Epithelial cell of esophagus (primary cell): Measurements from ENCODE around the gene PABPN1L.

Experiments used
- DNase-seq: peaks from one replicate; pipeline ENCODE4 v3.0.0; 2010; ENCODE audit warnings: low read depth
- H3K4me3 ChIP-seq: 2 replicates; pipeline ENCODE4 v1.5.1; 2011; ENCODE audit warnings: mild to moderate bottlenecking, low read length, control low read depth
- TF ChIP-seq, protein P1 (sequence below): IDR thresholded peaks from 2 replicates; pipeline ENCODE4 v1.5.1; 2011; ENCODE audit warnings: low read depth, mild to moderate bottlenecking, low read length, control low read depth, inconsistent platforms; ENCODE audit not compliant: insufficient read depth; ENCODE audit errors: missing control alignments

The PABPN1L gene, protein sequence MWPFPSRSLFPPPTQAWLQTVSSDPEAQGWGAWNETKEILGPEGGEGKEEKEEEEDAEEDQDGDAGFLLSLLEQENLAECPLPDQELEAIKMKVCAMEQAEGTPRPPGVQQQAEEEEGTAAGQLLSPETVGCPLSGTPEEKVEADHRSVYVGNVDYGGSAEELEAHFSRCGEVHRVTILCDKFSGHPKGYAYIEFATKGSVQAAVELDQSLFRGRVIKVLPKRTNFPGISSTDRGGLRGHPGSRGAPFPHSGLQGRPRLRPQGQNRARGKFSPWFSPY

DNA sequence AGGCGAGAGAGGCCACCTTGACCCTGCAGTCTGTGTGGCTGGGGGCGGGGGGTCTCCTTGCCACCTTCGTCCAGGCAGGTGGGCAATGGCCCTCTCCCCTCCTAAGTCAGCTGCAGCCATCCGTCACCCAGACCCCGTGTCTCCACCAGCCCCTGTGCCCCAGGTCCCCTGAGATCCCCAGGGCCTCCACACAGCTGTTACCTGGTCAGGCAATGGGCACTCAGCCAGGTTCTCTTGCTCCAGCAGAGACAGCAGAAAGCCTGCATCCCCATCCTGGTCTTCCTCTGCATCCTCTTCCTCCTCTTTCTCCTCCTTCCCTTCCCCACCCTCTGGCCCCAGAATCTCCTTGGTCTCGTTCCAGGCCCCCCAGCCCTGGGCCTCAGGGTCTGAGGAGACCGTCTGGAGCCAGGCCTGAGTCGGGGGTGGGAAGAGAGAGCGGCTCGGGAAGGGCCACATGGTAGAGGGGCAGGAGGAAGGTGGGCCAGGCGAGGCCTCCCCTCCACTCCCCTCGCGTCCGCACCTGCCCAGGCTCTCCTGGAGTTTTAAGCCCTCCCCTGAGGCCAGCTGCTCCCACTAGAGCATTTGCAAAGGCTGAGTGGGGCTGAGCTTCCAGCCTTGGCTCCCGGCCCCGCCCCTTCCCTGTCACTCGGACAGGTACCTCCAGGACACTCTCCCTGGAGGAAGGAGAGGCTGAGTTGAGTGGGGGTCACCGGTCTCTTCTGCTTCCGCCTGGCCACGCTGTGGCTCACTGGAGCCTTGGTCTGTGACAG, at the start of gene PABPN1L:
Gene PABPN1L (minus strand): TSS at position 510 of the 770 bp plus-strand sequence. CDS start 54 bp downstream, at position 456.
- no peak within 1 kb of the TSS for H3K4me3 ChIP-seq
- TF ChIP-seq, protein P1, sequence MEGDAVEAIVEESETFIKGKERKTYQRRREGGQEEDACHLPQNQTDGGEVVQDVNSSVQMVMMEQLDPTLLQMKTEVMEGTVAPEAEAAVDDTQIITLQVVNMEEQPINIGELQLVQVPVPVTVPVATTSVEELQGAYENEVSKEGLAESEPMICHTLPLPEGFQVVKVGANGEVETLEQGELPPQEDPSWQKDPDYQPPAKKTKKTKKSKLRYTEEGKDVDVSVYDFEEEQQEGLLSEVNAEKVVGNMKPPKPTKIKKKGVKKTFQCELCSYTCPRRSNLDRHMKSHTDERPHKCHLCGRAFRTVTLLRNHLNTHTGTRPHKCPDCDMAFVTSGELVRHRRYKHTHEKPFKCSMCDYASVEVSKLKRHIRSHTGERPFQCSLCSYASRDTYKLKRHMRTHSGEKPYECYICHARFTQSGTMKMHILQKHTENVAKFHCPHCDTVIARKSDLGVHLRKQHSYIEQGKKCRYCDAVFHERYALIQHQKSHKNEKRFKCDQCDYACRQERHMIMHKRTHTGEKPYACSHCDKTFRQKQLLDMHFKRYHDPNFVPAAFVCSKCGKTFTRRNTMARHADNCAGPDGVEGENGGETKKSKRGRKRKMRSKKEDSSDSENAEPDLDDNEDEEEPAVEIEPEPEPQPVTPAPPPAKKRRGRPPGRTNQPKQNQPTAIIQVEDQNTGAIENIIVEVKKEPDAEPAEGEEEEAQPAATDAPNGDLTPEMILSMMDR, result no peak
- no peak for DNase-seq

DNA sequence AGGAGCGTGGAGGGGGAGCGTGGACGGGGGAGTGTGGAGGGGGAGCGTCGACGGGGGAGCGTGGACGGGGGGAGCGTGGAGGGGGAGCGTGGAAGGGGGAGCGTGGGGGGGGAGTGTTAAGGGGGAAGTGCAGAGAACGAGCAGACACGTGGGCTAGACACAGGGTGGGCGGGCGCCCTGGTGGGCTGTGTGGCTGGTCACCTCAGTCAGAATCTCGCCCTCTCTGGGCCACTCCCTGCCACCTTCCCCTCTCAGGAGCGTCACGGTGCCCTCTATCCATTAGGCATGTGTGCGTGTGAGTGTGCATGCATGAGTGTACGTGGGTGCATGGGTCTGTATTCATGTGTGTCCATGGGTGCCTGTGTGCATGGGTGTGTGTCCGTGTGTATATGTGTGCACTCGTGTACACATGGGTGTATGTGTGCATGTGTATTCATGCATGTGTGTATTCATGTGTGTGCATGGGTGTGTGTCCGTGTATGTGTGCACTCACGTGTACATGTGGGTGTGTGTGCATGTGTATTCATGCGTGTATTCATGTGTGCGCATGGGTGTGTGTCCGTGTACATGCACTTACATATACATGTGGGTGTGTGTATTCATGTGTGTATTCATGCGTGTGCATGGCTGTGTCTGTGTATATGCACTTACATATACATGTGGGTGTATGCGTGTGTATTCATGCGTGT, 49.3 kb upstream of the PABPN1L start:
- TF ChIP-seq, protein P1, result no peak
- no peak overlapping the region for H3K4me3 ChIP-seq
- no peak for DNase-seq

DNA sequence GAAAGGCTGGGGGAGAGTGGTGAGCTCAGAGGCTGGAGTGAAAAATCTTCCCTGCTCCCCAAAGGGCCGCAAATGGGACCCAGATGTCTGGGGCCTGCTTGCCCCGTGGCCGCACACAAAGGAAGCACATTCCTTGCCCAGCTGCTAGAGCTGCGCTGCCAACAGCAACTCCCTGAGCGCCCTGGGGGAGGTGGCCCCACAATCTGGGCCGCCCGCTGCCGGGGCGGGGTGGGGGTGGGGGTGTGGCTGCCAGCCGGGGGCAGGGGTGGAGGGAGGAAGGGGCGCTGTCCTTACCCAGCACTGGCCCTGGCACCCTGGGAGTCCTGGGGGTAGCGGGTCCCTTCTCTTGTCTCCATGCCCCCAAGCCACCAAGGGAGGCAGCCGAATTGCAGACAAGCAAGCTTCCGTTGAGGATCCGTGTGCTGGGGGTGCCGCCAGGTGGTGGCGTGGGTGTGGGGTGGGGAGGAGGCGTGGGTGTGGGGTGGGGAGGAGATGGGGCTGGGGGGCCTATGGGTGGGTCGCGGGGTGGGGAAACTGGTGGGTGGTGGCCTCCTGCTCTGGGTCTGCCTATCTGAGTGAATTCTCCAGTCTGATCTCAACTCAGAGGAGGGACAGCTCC, 48.4 kb upstream of the PABPN1L start:
- DNase-seq, result no peak
- H3K4me3 ChIP-seq, result no peak overlapping the region

DNA sequence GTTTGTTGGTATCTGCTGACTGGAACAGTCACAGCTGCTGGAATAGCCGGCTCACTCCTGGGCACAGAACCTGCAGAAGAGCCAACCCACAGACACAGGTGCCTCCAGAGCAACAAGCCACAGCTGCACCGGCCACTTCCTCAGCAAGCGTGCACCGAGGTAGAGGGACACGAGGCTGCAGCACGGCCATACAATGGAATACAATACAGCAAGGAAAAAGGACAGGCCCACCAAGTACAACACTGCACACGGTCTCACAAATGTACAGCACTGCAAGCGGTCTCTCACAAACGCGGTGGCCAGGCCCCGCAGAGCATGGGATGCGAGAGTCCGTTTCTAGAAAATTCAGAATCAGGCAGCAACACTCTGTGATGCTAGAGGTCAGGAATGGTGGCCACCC, 47.4 kb upstream of the PABPN1L start:
- no peak overlapping the region for H3K4me3 ChIP-seq
- no peak for DNase-seq
- TF ChIP-seq, protein P1, result no peak

More for the DNA sequence above, 48.4 kb upstream of the PABPN1L start:
- TF ChIP-seq, protein P1, result no peak

DNA sequence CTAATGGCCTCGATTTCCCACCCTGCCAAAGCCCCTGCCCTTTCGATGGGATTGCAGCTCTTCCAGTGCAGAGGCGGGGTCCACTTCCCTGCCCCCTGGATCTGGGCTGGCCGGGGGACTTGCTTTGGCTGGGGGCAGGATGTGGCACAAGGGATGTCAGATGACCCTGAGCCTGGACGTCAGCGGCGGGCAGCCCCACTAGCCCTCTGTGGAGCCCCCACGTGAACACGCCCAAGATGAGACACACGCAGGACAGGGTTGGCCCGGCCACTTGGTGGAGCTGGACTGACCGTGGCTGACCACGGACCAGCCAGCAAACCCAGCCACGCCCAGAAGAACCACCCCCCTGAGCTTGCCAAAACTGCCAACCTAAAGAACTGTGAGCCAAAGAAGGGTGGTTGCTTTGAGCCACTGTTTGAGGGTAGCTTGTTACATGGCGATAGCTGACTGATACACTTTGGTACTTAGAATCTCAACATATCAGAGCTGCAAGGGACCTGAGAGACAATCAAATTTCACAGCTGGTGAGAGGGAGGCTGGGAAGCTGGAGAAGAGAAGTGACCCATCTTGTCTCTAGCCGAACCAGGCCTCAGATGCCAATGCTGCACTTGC, 46.6 kb upstream of the PABPN1L start:
- TF ChIP-seq, protein P1, result no peak

DNA sequence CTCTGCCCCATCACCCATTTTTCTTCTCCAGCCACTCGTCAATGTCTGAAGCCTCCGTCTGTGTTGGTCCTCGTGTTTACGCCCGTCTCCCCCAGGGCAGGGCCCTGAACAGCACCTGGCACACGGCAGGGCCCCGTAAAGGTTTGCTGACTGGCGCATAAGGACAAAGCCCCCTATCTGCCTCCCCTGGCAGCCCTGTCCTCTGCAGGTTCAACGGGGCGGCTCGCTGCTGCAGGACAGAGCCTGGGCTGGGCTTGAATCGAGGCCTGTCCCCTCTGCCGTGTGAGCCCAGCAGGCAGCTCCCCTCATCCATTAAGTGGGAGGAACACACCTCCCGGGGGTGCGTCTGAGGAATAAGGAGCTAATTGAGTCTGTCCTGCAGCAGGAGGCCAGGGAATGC, 46.1 kb upstream of the PABPN1L start:
- no peak for DNase-seq
- H3K4me3 ChIP-seq, result no peak overlapping the region
- TF ChIP-seq, protein P1, result no peak

More for the DNA sequence above, 46.6 kb upstream of the PABPN1L start:
- no peak overlapping the region for H3K4me3 ChIP-seq
- DNase-seq, result no peak
